HG02852 (cell line): ENCODE measurements around the gene PHIP.

Experiments used
- ATAC-seq: cut with Tn5 transposase; IDR thresholded peaks from one replicate; pipeline ENCODE4 v1.9.1; 2021; ENCODE audit warnings: mild to moderate bottlenecking, moderate library complexity; ENCODE audit not compliant: unreplicated experiment

PHIP gene

GRCh38 chr6:79011940-79012339 lies 66.1 kb downstream of the PHIP start:
- no peak for ATAC-seq

GRCh38 chr6:79010422-79010821 lies 67.6 kb downstream of the PHIP start:
- no peak for ATAC-seq

DNA sequence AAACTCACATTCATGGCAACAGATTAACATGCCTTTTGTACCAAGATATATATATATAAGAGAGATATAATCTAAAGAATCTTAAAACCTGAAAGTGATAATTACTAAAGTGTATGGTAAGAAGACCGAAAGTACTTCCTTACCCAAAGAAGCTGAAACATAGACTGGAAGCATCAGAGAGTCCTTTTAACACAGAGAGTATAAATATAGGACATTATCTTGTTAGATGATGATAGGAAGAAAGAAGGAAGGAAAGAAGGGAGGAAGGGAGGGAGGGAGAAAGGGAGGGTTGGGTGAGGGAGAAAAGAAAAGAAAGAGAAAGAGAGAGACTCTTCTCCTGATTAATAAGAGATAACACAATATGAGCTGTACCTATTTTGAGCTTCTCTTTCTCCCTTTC lies 68.2 kb downstream of the PHIP start:
- no peak for ATAC-seq

- ATAC-seq: no peak
These were observed 72.6 kb downstream of the PHIP start for GRCh38 chr6:79005497-79005896.

DNA sequence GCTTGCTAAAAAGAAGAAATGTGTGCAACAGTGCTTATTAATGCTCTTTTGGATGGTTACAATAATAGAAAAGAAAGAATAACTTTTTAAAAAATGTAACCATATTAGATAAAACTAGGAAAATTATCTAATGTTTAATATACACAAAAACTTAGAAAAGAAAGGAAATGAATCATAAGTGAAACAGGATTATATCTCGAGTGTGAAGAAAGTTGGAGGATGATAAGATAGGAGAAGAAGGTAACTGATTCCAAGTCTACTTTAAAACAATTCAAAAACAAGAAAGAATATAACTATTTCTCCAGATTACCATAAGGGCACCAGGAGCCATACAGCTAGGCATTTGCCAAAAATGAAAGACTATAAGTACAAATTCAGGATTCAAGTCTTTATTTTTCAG lies 73.0 kb downstream of the PHIP start:
- no peak for ATAC-seq

DNA sequence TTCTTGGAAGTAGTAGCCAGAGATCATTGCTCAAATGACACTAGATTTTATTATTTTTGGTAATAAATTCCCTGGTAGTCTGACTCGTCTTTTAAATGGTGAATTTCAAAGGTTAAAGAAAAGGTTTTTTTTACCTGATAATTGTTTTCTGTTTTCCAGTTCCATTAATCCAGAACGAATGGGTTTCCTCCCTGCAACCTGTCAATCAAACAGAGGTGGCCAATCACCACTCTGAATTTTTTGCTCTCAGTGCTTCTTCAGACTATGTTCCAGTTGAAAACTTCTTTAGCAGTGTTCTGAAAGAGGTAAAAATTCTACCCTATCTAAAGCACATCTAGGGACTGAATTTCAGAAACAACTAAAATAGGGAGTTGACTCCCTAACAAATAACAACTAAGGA lies 73.8 kb downstream of the PHIP start:
- no peak for ATAC-seq

- no peak for ATAC-seq
These were observed 76.6 kb downstream of the PHIP start for GRCh38 chr6:79001415-79001814.

GRCh38 chr6:78999737-79000136 lies 78.3 kb downstream of the PHIP start:
- no peak for ATAC-seq

- ATAC-seq: no peak
These were observed 82.1 kb downstream of the PHIP start for GRCh38 chr6:78995946-78996345.

DNA sequence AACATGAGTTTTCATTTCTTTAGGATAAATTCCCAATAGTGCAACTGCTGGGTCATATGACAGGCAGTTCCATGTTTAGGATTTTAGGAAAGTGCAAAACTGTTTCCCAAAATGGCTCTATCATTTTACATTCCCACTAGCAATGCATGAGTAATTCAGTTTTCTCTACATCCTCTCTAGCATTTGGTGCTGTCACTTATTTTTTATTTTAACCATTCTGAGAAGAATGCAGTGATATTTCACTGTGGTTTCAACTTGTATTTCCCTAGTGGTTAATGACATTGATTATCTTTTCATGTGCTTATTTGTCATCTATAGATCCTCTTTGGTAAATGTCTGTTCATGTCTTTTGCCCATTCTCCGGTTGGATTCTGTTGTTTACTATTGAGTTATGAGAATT lies 82.7 kb downstream of the PHIP start:
- no peak for ATAC-seq

DNA sequence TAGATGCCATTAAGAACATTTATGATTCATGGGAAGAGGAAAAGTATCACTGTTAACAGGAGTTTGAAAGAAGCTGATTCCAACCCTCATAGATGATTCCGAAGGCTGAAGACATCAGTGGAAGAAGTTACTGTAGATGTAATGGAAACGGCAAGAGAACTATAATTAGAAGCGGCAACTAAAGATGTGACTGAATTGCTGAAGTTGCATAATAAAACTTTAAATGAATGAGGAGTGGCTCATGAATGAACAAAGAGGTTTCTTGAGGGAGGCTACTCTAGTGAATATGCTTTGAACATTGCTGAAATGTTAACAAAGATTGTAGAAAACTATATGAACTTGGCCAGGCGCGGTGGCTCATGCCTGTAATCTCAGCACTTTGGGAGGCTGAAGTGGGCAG lies 84.1 kb downstream of the PHIP start:
- no peak for ATAC-seq

DNA sequence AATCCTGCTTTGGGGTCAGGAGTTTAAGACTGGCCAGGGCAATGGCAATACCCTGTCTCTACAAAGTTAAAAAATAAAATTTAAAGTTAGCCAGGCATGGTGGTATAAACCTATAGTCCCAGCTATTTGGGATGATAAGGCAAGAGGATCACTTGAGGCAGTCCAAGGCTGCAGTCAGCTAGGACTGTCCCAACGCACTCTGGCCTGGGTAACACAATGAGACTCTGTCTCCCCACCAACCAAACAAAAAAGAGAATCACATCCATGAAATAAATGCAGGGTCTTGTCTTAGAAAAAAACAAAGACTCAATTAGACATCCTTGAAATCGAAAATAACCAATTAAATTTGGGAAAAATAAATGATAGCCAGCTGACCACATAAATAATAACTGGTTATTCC lies 88.9 kb downstream of the PHIP start:
- ATAC-seq: no peak

DNA sequence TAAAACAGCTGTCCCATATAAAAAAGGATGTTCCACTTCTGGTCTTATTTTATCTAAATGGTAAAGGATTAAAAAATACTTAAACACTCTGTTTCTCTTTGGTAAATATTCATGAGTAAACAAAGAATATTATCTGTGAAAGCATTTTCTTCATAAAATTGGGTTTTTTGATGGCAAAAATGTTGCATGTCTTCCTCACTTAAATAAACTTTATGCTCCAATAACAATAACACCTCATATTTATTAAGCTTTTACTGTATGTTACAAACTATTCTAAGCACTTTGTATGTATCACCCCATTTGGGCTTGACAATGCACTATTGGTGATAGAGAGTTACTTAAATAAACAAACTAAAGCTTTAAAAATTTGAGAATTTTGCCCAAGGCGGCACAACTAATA lies 91.9 kb downstream of the PHIP start:
- no peak for ATAC-seq

DNA sequence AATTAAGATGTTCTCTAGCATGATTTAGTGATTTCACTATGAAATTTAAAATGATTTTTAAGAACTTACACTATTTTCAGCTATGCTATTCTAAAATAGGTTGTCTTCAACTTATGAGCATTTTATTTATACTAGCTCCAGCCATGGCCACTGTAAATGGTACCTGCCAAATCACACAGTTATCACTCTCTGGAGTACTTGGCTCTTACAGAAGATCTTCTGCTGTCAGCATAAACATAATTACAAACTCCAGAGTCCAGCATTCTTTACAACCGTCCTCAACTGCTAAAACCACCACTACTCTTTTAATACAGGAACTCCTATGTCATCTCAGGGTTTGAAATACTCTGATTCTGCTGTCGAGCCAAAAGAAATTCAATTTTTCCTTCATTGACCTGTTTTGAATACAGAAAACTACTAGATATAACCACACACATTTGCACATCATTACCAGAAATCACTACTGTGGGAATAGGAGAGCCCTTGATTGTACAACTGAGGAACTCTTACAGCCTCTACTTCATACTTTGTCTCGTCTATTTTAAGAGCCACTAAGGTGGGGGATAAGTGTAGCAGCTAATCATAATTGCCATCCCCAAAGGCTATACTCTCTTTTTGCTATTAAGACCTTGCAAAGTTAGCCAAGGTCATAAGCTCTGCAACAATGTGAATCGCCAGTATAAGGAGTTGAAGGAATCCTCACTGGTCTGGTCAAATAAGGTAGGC lies 93.7 kb downstream of the PHIP start:
- ATAC-seq: no peak

GRCh38 chr6:78967191-78967590 lies 110.9 kb downstream of the PHIP start:
- no peak for ATAC-seq

DNA sequence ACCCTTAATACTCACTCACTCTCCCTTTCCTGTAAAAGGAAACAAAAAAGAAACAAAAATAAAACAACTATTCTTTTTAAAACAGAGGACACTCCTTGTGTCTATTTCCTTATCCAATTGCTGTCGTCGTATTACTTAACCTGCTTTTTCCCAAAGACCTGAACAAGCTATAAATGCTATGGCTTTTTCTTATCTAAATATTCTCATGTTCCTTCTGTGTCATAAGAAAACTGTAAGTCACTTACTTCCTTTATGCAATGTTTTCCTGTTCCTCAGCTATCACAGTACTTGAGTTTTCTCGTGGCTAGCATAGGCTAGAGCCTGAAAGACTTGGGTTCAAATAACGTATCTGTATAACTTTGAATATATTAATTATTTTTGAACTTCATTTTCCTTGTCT lies 111.5 kb downstream of the PHIP start:
- no peak for ATAC-seq

DNA sequence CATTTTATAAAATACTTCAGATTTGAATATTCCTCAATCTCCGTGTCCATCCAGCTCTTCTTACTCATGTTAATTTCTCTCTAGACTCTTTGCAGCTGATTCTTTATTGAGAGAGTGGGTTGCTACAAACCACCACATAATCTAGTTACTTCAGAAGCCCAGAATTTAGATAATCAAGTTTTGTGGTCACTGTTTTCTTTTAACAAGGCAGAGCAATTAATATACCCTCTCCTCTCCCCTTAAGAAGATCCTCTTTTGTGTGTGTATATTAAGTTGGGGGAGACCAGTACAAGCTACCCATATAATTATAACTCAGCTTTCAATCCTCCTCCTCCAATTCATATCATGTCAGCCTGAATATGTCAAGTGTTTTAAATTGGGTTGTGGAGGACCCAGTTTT lies 115.6 kb downstream of the PHIP start:
- no peak for ATAC-seq

GRCh38 chr6:78954740-78955139 lies 123.3 kb downstream of the PHIP start:
- no peak for ATAC-seq

- ATAC-seq: no peak
These were observed 124.3 kb downstream of the PHIP start for GRCh38 chr6:78953798-78954197.

DNA sequence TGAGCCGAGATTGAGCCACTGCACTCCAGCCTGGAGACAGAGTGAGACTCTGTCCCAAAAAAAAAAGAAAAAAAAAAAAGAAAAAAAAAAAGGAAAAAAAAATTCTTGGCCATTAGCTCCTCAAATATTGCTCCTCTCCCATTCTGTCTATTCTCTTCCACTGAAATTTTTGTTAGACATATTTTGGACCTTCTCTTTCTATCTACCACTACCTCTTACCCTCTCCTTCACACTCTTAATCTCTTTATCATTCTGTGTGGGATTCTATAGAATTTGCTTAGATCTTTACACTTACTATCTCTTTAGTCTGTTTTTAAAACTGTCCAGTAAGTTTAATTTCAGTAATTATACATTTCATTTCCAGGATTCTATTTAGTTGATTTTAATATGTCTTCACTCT lies 125.7 kb downstream of the PHIP start:
- no peak for ATAC-seq

DNA sequence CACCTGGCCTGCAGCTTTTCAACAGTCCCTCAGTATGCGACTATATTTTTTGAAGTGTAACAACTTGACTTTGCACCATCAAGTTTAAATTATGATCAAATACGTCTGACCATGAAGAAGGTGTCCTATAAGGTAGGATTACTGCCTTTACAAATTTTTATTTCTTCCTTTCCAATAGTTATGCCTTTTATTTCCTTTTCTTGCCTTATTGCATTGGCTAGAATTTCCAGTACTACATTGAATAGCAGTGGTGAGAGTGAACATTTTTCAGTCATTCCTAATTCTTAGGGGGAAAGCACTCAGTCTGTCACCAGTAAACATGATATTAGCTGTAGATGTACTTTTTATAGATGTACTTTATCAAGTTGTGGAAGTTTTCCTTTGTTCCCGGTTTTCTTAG lies 129.3 kb downstream of the PHIP start:
- no peak for ATAC-seq

GRCh38 chr6:78947962-78948361 lies 130.1 kb downstream of the PHIP start:
- no peak for ATAC-seq

- ATAC-seq: no peak
These were observed 130.5 kb downstream of the PHIP start for GRCh38 chr6:78947529-78947928.
